Ovary (tissue), 3 donors: Measurements from ENCODE around the gene RYR1.

Source experiments
- CTCF ChIP-seq, 3 donors: fragments of 450-650 bp in 2 of 3; fragments of 200-600 bp in 1 of 3; IDR thresholded peaks; one replicate each; pipeline versions ENCODE4 v1.5.1 to v1.8.0; 2016 to 2022; ENCODE audit warnings: antibody characterized with exemption in 3 of 3, mild to moderate bottlenecking in 1 of 3
- EP300 ChIP-seq: sonication (generic); formaldehyde crosslinking; IDR thresholded peaks from one replicate; pipeline ENCODE4 v1.6.1; 2017; ENCODE audit warnings: antibody characterized with exemption
- POLR2A ChIP-seq: fragments of 450-650 bp; IDR thresholded peaks from one replicate; pipeline ENCODE4 v1.6.1; 2017; ENCODE audit warnings: antibody characterized with exemption, mild to moderate bottlenecking, moderate library complexity
- donor health status: DM: no; HTN: no; CAD: no.

- no peak for TF ChIP-seq CTCF (IDR thresholded peaks at IDR 0.05)
- no peak for TF ChIP-seq EP300
- TF ChIP-seq POLR2A: no peak
Measured at GRCh38 chr19:38547421-38547820, 113.9 kb downstream of the RYR1 start.
